ENCODE results near the gene AHCYL1. TPM values are rescaled to one million over a fixed set of nuclear protein-coding genes. Genes with fewer than 3 reads are reported as not detected.

The AHCYL1 gene
- total and polyA plus RNA-seq, 2 donors (not counting 1 experiment from before 2014, with no cell fraction given): 24.3 to 51.4 TPM

GRCh38 chr1:110049801-110050601 is 65.4 kb downstream of the AHCYL1 start:
- no peaks in the 10 kb centered on the region for H3K9me3 Mint-ChIP-seq (ENCODE audit: insufficient read depth)
- TF ChIP-seq, protein P1, sequence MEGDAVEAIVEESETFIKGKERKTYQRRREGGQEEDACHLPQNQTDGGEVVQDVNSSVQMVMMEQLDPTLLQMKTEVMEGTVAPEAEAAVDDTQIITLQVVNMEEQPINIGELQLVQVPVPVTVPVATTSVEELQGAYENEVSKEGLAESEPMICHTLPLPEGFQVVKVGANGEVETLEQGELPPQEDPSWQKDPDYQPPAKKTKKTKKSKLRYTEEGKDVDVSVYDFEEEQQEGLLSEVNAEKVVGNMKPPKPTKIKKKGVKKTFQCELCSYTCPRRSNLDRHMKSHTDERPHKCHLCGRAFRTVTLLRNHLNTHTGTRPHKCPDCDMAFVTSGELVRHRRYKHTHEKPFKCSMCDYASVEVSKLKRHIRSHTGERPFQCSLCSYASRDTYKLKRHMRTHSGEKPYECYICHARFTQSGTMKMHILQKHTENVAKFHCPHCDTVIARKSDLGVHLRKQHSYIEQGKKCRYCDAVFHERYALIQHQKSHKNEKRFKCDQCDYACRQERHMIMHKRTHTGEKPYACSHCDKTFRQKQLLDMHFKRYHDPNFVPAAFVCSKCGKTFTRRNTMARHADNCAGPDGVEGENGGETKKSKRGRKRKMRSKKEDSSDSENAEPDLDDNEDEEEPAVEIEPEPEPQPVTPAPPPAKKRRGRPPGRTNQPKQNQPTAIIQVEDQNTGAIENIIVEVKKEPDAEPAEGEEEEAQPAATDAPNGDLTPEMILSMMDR (IDR thresholded peaks at IDR 0.05): no peak
- TF ChIP-seq EZH2 (IDR thresholded peaks at IDR 0.05; ENCODE audit: borderline replicate concordance, insufficient read depth, low read depth, low read length, poor library complexity, severe bottlenecking): no peak
- ATAC-seq (ENCODE audit: low read depth) (no peak), DNase-seq (no peak)
- intact Hi-C loops (cut with micrococcal nuclease): no loop called here
- no peaks in the 10 kb centered on the region for H3K27me3 ChIP-seq (replicated peaks in 1 of 4; ENCODE audit: control extremely low read depth in 1 of 4, control insufficient read depth in 3 of 4, insufficient read depth in 4 of 4, low read length in 3 of 4)
- peaks cover 3% of the 10 kb centered on the region for H3K79me2 ChIP-seq (ENCODE audit: control insufficient read depth, insufficient read depth, low read length)
- no peak overlapping the region for H3K27ac ChIP-seq (ENCODE audit: low read length in 2 of 2)
- CTCF ChIA-PET: interaction anchor here (0.7 to 6.9 kb wide), 9 partner anchors 10 to 1596 kb away, joined by 4 to 93 read pairs (median 5); partner anchors contain the start of gene STRIP1
- H3K27ac Mint-ChIP-seq: no peak overlapping the region
- peaks cover 16% of the 10 kb centered on the region for H4K20me1 ChIP-seq (ENCODE audit: control insufficient read depth, insufficient read depth, low read length, poor library complexity, severe bottlenecking)
- H3K36me3 ChIP-seq (replicated peaks in 1 of 2; ENCODE audit: control extremely low read depth in 1 of 2, control insufficient read depth in 1 of 2, extremely low read depth in 1 of 2, insufficient read depth in 2 of 2, low read length in 1 of 2): peaks cover 4 to 92% of the 10 kb centered on the region in 2 experiments
- no peaks in the 10 kb centered on the region for H3K4me1 Mint-ChIP-seq
- no peak overlapping the region for H3K4me3 ChIP-seq (ENCODE audit: control extremely low read depth in 1 of 5, extremely low read depth in 1 of 5, insufficient read depth in 1 of 5, low read depth in 2 of 5, low read length in 4 of 5)
- H3K4me2 ChIP-seq (replicated peaks; ENCODE audit: low read depth, low read length, poor library complexity, severe bottlenecking): no peak overlapping the region
- POLR2A ChIA-PET: no interaction called here
- WGBS (ENCODE audit: insufficient coverage): 98% methylated on average over 9 of the region's 11 CpGs
- no peak overlapping the region for H2AFZ ChIP-seq (ENCODE audit: insufficient read depth, low read depth, low read length, poor library complexity, severe bottlenecking)
- no peaks in the 10 kb centered on the region for H3K4me1 ChIP-seq (ENCODE audit: control insufficient read depth in 2 of 2, insufficient read depth in 2 of 2, low read length in 2 of 2)
- H3K27me3 Mint-ChIP-seq: no peaks in the 10 kb centered on the region
- H3K9ac ChIP-seq (ENCODE audit: low read length): no peak overlapping the region
- no peak overlapping the region for H3K4me3 Mint-ChIP-seq
- no peaks in the 10 kb centered on the region for H3K9me3 ChIP-seq (ENCODE audit: control extremely low read depth in 1 of 3, control insufficient read depth in 2 of 3, insufficient read depth in 1 of 3, low read length in 2 of 3)

GRCh38 chr1:110050602-110051261 is 66.2 kb downstream of the AHCYL1 start:
- Histone ChIP-seq H3K27me3 (replicated peaks in 1 of 4; ENCODE audit: control extremely low read depth in 1 of 4, control insufficient read depth in 3 of 4, insufficient read depth in 4 of 4, low read length in 3 of 4) (no peaks in the 10 kb centered on the region), H4K20me1 (ENCODE audit: control insufficient read depth, insufficient read depth, low read length, poor library complexity, severe bottlenecking) (peaks cover 21% of the 10 kb centered on the region), H3K4me3 (ENCODE audit: control extremely low read depth in 1 of 5, extremely low read depth in 1 of 5, insufficient read depth in 1 of 5, low read depth in 2 of 5, low read length in 4 of 5) (no peak overlapping the region), H3K36me3 (replicated peaks in 1 of 2; ENCODE audit: control extremely low read depth in 1 of 2, control insufficient read depth in 1 of 2, extremely low read depth in 1 of 2, insufficient read depth in 2 of 2, low read length in 1 of 2) (peaks cover 4 to 92% of the 10 kb centered on the region in 2 experiments), H3K4me2 (replicated peaks; ENCODE audit: low read depth, low read length, poor library complexity, severe bottlenecking) (no peak overlapping the region), H3K27ac (ENCODE audit: low read length in 2 of 2) (no peak overlapping the region), H3K79me2 (ENCODE audit: control insufficient read depth, insufficient read depth, low read length) (peaks cover 3% of the 10 kb centered on the region), H3K9ac (ENCODE audit: low read length) (no peak overlapping the region), H3K4me1 (ENCODE audit: control insufficient read depth in 2 of 2, insufficient read depth in 2 of 2, low read length in 2 of 2) (no peaks in the 10 kb centered on the region), H3K9me3 (ENCODE audit: control extremely low read depth in 1 of 3, control insufficient read depth in 2 of 3, insufficient read depth in 1 of 3, low read length in 2 of 3) (no peaks in the 10 kb centered on the region), H2AFZ (ENCODE audit: insufficient read depth, low read depth, low read length, poor library complexity, severe bottlenecking) (no peak overlapping the region)
- ATAC-seq (ENCODE audit: low read depth) (no peak), DNase-seq (no peak)
- 92% methylated on average over 3 of the region's 4 CpGs for WGBS (ENCODE audit: insufficient coverage)
- Mint-ChIP-seq H3K9me3 (ENCODE audit: insufficient read depth) (no peaks in the 10 kb centered on the region), H3K27ac (no peak overlapping the region), H3K4me3 (no peak overlapping the region), H3K4me1 (no peaks in the 10 kb centered on the region), H3K27me3 (no peaks in the 10 kb centered on the region)
- CTCF ChIA-PET: interaction anchor here (0.9 to 6.9 kb wide), 8 partner anchors 9 to 446 kb away, joined by 3 to 93 read pairs (median 8); partner anchors contain the start of genes AHCYL1 and STRIP1
- POLR2A ChIA-PET: no interaction called here
- intact Hi-C loops (cut with micrococcal nuclease): no loop called here
- TF ChIP-seq, protein P1 (IDR thresholded peaks at IDR 0.05): no peak
- TF ChIP-seq EZH2 (IDR thresholded peaks at IDR 0.05; ENCODE audit: borderline replicate concordance, insufficient read depth, low read depth, low read length, poor library complexity, severe bottlenecking): no peak

Data from B cell (primary cell).